NCI-H526 (cell line): ENCODE results near the gene UBALD1.

ENCODE experiments used
- DNase-seq, 2 experiments: peaks; one replicate each; lab custom pipeline; 2025; lab: John Stamatoyannopoulos, UW

Gene UBALD1

GRCh38 chr16:4616047-4616811, 1.5 kb upstream of the UBALD1 start:
- peak; percentile 96 to 98 for DNase-seq

GRCh38 chr16:4615384-4616046, 827 bp upstream of the UBALD1 start:
- DNase-seq = no peak

DNA sequence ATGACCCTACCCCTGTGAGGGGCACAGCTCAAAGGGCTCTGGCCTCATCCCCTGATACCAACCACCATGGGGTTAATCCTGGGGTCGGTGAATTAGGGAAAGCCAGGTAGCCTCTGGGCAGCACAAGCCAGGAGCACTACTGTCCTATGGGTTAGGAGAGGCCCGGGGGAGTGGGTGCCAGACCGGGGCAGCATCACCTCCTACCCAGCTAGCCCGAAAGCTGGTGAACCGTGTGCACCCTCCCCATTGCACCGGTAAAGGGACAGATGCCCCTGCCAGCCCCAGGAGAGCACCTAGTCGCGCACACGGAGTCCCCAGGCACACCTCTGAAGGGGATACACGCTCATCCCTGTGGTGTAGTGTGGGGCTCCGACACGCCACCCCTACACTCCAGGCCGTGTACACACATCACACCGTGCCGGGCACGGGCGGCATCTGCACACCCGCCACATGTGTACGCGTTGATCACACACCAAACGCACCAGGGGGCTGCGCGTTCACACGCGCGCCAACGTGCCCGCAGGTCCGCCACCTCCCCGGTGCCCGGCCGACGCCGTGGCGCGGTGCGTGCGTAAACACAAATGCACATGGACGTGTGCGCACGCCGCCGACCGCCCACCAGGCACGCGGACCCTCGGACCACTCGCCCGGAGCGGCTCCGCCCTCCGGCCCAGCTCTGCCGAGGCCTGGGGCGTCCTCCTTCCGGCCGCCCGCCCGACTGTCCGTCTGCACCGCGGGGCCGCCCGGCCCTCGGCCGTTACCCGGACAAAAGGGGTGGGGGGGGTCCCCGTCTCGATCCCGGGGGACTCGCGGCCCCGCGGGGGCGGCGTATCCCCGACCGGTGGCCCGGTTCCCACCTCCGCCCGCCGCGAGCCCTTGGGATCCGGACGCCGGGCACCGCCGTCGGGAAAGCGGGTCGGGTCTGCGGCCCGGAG, 785 bp downstream of the UBALD1 start:
- peak in 1 of 2 experiments; percentile 30 for DNase-seq

- no peak for DNase-seq
Measured at GRCh38 chr16:4612977-4613635, 1.6 kb downstream of the UBALD1 start.

DNA sequence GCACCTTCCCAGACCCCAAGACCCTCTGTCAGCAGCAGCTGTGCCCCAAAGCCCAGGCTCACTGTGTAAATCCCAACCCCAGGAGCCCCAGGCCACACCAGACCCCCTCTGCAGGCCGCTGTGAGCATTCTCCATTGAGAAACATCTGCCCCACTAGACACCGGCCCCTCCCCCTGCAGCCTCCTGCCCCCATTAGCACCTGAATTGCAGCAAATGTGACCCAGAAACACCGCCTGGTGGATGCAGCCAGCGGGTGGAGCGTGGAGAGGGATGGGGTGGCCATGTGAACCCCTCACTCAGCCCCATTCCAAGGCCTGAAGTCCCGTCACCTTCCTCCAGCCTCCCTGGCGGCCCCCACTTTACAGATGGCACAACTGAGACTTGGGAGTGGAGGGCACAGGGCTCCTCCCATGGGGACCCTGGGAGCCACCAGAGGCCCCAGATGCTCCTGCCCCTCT, 2.2 kb downstream of the UBALD1 start:
- DNase-seq = no peak

GRCh38 chr16:4611337-4612021, 3.2 kb downstream of the UBALD1 start:
- DNase-seq = no peak

GRCh38 chr16:4610011-4611005, 4.4 kb downstream of the UBALD1 start:
- DNase-seq = no peak

DNA sequence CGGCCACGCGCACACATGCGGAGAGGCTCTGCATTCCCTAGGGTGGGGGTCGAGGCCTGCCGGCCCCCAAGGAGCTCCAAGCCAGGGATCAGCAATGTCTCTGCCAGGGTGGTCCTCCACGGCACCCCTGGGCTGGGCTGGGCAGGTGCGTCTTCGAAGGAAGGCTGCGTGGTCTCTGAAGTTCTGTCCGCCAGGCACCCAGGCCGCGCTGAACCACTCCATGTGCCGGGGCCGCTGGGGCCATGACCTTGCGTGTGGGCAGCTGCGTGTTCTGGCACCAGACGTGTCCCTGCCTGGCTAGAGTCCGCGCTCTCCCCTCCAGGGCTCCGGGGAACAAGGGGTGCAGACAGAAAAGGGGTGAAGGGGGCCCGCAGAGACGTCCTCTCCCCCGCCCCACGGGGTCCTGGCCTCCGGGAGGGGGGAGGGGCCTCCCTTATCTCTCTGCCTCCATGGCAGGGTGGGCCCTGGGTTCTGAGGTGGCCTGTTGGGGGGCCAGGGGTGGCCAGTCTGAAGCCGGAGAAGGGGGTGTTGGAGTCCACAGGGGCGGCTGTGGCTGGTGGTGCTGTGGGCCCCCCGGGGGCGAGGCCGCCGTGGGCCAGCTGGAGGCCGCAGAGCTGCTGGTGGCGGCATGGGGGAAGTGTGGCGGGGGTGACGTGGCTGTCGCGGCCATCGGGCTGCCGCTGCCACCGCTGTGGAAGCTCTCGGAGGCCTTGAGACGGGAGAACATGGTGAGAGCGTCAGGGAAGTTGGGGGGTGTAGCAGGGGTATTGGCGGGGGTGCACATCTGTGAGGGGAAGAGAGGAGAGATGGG, 5.3 kb downstream of the UBALD1 start:
- no peak for DNase-seq

GRCh38 chr16:4608704-4608980, 6.0 kb downstream of the UBALD1 start:
- no peak for DNase-seq

DNA sequence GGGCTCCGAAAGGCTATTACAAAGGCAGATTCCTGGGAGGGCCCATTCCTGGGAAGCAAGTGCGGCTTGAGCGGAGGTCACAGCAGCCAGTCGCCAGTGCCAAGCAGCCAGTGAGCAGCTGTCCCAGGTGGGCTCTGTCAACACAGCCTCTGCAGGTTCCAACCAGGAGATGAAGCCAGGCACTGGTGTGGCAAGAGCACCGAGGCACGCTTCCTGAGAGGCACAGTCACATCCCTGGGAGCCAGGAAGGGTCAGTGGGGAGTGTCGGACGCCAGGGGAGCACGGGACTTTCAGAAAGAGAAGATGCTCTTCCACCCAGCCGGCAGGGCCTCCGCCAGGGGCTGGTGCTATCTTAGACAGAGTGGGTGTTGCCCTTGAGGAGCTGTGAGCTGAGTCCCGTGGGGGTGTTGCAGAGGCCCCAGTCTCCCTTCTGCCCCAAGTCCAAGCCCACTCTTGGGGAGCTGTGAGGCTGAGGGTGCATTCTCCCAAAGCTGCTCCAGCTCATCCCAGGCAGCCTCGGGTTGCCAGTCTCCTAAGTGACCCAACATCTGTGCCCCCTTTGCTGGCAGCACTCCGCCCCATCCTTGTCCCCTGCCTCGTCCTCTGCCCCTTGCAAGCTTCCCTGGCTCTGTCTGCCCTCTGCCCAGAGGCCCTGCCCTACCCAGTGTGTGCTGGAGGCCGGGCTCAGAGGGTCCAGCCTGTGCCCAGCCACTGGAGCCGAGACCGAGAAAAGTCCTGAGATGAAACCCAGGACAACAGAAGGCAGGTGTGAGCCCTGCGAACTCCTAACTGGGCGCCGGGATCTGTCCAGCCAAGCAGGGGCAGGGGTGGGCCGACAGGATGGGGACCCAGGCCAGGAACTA, 6.6 kb downstream of the UBALD1 start:
- no peak for DNase-seq

DNA sequence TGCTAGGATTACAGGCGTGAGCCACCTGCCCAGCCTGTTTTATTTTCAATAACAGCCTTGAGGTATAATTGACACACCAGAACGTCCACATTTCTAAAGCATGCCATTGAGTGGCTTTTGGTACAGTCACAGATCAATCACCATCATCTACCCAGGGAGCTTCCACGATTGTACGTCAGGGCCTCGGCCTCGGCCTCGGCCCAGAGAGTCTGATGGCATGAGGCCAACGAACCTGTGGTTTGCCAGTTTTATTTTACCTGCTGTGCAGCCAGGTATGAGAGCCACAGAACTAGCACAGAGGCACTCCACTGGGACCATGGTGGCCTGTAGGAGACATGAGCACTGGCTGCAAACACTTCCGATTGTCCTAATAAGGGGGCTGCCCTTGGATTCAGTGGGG, 8.3 kb downstream of the UBALD1 start:
- no peak for DNase-seq

DNA sequence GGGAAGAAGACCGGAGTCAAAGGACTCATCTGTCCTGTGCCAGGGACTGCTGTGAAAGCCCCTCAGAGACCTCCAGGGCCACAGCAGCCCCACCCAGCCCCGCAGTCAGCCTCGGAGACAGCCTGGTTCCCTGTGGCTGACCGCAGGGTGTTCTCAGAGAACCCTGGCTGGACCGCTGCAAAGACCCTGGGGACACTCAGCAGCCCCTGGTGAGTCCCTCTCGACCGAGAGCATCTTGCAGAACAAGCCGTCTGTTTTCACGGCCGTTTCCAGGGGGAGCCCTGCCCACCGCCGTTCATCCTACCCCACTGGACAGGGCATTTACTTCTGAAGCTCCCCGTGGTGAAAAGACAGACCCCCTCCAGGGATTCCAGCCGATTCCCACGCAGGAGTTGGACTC, 10.3 kb downstream of the UBALD1 start:
- no peak for DNase-seq

- no peak for DNase-seq
Measured at GRCh38 chr16:4603624-4604170, 11.0 kb downstream of the UBALD1 start.

GRCh38 chr16:4602331-4602730, 12.4 kb downstream of the UBALD1 start:
- no peak for DNase-seq

GRCh38 chr16:4601864-4602186, 12.9 kb downstream of the UBALD1 start:
- DNase-seq = no peak

DNA sequence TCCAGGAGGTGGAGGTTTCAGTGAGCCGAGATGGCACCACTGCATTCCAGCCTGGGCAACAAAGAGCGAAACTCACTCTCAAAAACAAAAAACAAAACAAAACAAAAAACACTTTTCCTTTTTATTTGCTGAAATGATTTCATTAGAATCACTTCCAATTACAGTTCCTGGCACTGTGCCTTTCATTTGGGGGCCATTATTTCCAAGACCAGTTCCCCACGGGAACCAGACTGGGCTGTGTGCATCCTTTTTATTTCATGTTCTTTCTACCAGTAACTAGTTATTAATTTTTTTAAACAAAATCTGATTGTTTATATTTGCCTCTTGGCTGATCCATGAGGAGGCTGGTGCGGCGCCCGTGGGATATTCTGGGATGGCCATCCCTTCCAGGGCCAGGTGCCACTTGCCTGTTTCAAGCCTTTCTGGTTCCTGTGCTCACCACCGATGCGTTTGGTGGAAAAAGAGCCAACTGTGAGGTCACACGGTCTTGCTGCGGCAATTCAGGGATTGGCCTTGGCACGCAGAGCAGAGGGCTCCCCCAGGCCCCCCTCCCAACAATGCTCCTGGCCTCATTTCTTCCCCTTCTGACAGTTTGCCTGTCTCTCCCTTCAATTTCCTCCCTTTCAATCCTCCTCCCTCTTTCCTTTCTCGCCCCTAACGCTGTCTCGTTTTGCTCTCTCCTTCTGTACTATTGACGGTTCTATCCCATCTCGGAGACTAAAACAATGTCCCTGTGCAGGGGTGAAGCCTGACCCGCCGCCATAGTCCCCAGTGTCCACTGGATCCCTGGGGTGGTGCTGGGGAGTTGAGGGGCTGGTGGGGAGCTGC, 13.4 kb downstream of the UBALD1 start:
- DNase-seq = no peak

DNA sequence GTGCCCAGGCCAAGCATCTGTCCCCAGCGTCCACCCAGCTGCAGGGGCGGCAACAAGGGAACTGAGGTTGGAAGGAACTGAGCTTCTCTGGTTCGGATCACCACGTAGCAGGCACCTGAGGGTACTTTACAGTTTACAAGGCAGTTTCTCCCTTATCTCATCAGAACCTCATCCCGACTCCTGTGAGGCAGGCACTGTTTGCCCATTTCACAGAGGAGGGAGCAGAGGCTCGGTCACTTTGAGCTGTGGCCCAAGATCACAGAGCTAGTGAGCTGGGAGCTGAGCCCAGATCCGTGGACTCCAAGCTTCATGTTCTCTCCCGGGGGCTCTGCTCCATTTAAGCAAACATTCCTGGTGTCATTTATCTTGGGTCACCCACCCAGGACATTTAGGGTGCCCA, 15.1 kb downstream of the UBALD1 start:
- no peak for DNase-seq
